ENCODE measurements around the gene STK38.

STK38 gene

DNA sequence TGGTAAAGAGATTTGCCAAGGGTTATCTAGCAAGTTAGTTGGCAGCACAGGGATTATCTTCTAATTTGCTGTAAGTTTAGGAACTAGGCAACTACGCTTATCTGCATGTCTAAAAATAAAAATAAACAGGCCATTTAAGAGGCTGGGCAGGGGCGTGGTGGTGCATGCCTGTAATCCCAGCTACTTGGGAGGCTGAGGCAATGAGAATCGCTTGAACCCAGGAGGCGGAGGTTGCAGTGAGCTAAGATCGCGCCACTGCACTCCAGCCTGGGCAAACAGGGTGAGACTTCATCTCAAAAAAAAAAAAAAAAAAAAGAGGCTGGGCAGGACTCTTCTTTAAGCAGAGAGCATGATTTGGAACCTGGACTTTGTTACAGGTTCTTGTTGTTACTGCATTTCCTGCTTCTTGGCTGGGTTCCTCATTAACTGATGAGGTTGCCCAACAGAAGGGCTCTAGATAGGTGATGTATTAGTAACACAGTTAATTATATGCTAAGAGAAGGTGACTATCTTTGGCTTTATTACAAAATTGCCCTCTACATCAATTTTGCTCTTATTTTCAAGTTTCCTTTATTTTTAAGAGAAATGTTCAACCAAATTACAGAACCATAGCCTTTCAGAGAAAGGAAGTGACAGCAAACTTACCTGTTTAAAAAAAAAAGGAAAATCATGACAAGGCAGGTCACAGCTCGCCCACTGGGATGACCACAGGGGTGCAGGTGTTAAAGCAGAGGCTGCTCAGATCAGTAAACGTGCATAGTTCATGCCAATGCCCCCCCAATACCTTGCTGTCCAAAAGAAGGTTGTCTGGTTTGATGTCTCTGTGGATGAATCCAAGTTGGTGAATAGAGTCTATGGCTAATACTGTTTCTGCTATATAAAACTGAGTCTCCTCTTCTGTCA lies 32.5 kb downstream of the STK38 start:
- TF ChIP-seq, protein P1, sequence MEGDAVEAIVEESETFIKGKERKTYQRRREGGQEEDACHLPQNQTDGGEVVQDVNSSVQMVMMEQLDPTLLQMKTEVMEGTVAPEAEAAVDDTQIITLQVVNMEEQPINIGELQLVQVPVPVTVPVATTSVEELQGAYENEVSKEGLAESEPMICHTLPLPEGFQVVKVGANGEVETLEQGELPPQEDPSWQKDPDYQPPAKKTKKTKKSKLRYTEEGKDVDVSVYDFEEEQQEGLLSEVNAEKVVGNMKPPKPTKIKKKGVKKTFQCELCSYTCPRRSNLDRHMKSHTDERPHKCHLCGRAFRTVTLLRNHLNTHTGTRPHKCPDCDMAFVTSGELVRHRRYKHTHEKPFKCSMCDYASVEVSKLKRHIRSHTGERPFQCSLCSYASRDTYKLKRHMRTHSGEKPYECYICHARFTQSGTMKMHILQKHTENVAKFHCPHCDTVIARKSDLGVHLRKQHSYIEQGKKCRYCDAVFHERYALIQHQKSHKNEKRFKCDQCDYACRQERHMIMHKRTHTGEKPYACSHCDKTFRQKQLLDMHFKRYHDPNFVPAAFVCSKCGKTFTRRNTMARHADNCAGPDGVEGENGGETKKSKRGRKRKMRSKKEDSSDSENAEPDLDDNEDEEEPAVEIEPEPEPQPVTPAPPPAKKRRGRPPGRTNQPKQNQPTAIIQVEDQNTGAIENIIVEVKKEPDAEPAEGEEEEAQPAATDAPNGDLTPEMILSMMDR (IDR thresholded peaks at IDR 0.05) = no peak

DNA sequence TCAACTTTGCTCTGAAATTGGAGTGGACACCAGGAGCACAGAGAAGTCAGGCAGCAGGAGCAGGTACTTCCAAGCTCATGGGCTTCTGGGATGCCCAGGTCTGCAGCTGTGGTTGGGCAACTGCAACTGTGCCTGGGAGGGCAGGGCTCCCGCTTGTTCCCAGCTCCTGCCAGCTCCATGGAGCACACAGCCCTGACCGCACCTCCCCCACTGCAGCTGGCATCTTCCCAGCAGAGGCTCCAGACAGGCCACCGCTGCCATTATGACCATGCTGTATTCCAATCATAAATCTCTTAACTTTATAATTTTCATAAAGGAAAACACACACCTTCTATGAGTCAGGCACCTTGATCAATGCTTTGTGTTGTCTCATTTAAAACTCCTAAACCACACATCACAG lies 36.9 kb downstream of the STK38 start:
- TF ChIP-seq, protein P1 (IDR thresholded peaks at IDR 0.05) = no peak

DNA sequence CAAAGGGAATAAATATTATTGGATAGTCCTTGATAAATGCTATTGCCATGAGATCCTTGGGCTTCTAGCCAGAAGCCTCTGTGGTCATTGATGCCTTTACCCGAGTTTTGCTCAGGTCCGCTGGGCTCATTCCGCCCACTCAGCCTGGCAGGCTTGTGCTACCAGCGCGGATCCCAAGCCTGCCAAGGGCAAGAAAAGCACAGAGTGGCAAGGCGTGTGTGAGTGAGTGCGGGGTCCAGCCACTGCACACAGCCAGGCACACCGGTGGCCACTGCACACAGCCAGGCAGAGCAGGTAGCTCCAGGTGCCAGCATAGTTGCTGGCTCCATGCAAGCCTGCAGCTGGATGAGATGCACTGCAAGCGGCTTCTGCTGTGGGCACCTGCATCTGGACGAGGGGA lies 38.7 kb downstream of the STK38 start:
- TF ChIP-seq, protein P1 (IDR thresholded peaks at IDR 0.05) = no peak

DNA sequence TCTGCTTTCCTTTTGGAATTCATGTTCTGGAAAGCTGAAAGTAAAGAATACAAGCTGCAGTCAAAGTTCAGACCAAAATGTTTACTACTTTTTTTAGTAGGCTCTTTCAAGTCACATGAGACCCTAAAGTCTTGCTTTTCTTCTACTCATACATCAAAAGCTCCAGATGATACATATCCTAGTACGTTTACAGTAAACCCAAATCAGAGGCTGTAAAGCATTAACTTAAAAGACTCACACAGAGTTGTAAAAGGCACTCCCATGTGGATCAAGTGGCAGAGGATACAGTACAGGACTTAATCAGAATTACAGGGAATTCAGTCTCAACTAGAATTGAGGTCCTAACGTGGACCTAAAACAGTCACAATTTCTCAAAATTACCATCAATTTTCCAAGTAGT lies 40.7 kb downstream of the STK38 start:
- TF ChIP-seq, protein P1 (IDR thresholded peaks at IDR 0.05) = no peak

DNA sequence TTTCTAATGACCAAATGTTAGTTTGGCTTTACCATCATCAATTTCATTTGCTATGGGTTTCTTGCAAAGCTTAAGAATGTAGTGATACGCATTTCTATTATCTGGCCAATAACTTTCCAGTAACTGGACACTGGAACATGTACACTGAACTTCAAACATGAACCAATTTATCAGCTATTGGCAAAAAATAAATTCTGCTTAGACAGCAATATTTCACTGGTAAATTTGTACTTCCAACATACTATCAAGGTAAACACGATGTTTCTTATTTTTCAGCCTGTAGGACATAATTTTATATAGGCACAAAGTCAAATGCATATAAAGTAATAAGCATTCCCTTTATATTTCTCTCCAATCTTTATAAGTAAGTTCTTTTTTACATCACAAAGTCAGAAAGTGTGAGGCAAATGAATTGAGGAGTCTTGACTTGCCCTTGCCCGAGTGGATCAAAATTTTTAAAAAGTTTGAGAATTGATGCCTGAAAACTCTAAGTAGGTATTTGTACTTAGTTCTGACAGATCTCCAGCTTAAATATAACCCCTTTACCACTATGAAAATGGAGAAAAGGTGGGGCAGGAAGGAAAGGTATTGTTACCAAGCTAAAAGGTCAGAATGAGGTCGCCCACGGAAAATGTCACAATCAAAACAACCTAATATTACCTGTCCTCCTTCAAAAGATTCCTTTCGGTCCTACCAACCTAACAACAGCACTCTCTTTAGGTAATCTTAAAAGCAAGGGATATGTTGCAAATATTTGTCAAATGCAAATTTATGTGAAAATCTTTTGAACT lies 41.3 kb downstream of the STK38 start:
- TF ChIP-seq, protein P1 (IDR thresholded peaks at IDR 0.05) = no peak

DNA sequence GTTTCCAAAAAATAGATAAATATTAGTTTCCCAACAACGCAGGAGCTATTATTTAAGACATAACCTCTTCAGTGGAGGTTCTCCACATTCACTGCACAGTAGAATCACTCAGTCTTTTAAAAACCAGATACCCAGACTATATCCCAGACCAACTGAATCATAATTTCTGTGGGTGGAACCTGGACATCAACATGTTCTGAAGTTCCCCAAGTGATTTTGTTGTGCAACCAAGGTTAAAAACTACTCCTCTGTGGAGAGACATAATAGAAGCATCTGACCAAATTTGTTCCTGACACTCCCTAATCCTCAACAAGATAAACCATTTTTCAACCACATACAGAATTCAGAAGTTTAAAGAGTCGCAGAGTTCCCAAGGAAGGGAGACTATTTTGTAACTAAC lies 42.3 kb downstream of the STK38 start:
- TF ChIP-seq, protein P1 (IDR thresholded peaks at IDR 0.05) = no peak

DNA sequence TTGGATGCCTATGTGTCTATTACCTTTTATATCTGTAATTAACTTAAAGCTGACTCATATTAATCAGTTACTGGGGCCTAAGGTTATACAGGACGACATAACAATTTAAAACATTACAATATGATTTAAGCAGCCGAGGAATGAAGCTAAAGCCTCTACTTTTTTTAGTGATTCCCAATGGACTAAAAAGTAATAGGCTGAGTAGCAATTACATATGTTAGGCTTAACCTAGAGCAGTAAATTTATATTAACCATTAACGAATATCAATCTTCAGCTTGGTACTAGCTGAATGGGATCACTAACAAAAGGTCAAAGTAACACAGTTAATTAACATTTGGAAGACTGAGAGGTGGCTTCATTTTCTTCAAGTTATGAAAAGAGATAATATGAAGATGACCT lies 43.1 kb downstream of the STK38 start:
- TF ChIP-seq, protein P1 (IDR thresholded peaks at IDR 0.05) = no peak

All from LNCAP (cell line).